GM19397 (cell line): ENCODE results near the gene TLR8.
A peak's percentile ranks its signal among the peaks of the same experiment; 100 is the strongest.

Experiments
- ATAC-seq: cut with Tn5 transposase; IDR thresholded peaks from one replicate; pipeline ENCODE4 v1.9.1; 2021; ENCODE audit warnings: mild to moderate bottlenecking, moderate library complexity; ENCODE audit not compliant: unreplicated experiment

Gene TLR8

DNA sequence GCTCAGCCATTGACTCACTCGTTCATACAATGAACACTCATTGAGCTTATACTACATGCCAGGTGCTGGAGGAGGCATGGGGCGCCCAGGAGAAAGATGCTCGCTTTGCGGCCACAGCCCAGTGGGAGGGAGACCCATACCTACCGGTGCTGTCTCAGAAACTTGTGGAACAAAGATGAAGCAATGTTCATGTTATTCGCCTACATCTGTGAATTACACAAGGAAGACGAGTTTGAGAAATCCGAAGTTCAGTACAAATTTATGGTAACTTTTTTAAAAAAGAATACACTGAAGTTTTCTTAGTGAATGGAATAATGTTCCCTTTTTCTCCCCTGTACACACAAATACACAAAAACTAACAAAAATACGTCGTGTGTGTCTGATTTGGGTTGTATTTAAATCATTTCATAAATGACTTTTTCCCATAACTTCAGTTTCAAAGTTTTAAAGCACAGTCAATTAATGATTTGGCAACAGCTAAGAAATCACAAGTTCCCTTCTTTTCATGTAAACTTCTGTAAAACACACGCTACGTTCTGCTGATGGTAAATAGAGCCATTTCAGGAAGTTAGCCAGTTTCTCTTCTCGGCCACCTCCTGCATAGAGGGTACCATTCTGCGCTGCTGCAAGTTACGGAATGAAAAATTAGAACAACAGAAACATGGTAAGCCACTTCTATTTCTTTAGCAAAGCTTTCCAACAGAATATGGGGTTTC, at the start of gene TLR8:
TSS of gene TLR8 (plus strand) at position 575 of the 716 bp plus-strand sequence. CDS start at position 662, 87 bp downstream.
- ATAC-seq = no peak

- no peak for ATAC-seq
Measured at GRCh38 chrX:12865359-12865758, 41.1 kb upstream of the TLR8 start.

- ATAC-seq = peak; percentile 50
Measured at GRCh38 chrX:12866451-12867377, 39.7 kb upstream of the TLR8 start, which contains the start of gene TLR7. Gene TLR7 (plus strand): TSS chrX:12867072. CDS start chrX:12867579, 507 bp downstream.

DNA sequence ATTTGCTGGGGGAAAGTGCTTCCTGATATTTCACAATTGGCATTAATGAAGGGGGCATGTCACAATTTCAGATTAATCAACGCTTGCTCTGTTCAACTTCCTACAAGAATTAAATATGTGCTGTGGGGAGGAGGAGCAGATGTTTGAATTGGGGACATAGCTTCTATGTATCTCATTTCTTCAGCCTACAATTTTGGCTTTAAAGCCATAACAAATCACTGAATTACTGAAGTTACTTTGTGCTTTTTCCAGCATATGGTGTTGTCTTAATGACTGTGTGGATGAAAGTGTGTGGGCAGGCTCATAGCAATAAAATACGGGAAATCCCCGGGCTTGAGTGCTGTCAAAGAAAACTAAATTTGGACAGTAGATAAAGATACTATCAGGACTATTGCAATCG, 38.7 kb upstream of the TLR8 start:
- no peak for ATAC-seq

DNA sequence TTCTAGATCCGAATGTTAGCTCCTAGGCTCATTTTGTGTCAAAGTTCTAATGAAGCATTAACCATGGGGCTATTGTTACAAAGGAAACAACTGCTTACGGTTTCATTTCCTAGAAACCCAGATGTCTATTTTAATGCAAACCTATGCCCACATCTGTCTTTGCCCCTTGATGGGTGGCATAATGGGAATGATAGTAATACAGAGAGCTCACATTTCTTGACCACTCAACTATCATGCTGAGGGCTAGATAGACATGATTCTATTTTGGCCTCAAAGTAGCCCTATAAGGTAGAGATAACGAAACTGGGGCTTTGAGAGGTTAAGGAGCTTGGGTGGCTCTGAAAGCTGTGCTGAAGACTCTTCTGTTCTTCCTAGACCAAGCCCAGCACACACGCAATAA, 37.7 kb upstream of the TLR8 start:
- ATAC-seq = no peak

DNA sequence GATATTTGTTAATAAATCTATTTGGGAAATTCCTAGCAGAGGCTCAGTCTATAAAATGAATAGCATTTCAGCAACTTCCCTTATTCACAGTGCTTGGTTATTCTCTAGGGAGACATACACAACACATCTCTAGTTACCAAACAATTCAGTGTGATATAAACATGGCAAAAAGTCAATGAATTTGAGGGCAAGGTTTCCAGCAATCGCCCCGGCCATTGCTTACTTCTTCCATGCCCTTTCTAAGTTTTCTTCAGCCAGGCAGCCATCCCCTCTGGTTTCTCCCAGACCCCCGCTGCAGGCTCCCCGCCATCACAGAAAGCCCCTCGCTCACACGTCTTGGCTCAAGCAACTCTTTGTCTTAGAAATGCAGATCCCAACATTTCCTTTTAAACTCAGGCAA, 35.2 kb upstream of the TLR8 start:
- ATAC-seq = no peak

DNA sequence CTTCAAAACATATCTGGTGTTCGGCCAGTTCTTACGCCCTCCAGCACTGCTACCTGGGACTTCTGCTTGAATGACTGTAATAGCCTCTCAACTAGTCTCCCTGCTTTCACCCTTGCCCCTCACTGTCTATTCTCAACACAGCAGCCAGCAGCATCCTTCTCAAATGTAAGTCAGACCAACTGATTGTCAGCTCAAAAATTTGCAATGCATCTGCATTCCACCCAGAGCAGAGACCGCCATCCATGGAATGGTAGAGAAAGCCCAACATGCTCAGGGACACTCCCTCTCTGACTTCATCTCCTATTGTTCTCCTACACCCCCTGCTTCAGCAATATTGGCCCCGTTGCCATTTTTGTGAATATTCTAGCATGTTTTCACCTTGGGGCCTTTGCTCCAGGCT, 33.7 kb upstream of the TLR8 start:
- ATAC-seq = no peak

- ATAC-seq = no peak
Measured at GRCh38 chrX:12874581-12874980, 31.8 kb upstream of the TLR8 start.

- ATAC-seq = no peak
Measured at GRCh38 chrX:12877386-12877785, 29.0 kb upstream of the TLR8 start.

DNA sequence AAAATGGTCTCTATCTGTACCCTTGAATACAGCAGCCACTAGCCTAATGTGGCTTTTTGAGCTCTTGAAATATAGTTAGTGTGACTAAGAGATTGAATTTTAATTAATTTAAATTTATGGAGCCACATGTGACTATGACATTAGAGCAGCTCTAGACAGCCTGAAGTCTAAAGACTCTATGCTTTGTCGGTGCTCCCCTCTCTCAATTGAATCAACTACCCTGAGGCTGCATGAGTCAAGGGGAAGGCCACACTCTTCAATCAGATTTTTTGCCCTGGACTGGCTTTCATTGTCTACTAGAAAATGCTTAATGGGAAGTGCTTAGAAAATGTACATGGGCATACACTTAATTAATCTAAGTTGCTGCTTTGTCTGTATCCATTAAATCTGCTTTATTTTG, 27.9 kb upstream of the TLR8 start:
- ATAC-seq = no peak

DNA sequence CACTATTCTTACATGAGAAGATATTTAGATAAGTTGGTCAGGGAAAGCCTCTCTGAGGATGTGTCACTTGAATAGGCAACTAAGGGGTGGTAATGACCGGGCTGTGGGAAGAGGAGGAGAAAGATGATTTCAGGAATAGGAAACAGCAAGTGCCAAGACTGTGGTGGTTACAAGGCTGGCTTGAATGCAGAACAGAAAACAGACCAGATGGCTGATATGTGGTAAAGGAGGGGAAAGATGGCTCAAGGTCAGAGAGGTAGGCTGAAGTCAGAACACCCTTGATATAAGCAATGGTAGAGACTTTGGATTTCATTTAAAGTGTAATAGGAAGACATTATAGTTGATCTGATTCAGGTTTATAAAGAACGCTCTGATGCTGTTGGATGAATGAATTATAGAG, 24.5 kb upstream of the TLR8 start:
- ATAC-seq = no peak

- ATAC-seq = no peak
Measured at GRCh38 chrX:12885508-12885907, 20.9 kb upstream of the TLR8 start.

DNA sequence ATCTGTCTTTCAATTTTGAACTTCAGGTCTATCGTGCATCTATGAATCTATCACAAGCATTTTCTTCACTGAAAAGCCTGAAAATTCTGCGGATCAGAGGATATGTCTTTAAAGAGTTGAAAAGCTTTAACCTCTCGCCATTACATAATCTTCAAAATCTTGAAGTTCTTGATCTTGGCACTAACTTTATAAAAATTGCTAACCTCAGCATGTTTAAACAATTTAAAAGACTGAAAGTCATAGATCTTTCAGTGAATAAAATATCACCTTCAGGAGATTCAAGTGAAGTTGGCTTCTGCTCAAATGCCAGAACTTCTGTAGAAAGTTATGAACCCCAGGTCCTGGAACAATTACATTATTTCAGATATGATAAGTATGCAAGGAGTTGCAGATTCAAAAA, 19.9 kb upstream of the TLR8 start:
- ATAC-seq = no peak

GRCh38 chrX:12887141-12887540, 19.3 kb upstream of the TLR8 start:
- ATAC-seq = no peak

- no peak for ATAC-seq
Measured at GRCh38 chrX:12887767-12888166, 18.7 kb upstream of the TLR8 start.

- peak; percentile 54 for ATAC-seq
Measured at GRCh38 chrX:12890467-12890866, 16.0 kb upstream of the TLR8 start.

DNA sequence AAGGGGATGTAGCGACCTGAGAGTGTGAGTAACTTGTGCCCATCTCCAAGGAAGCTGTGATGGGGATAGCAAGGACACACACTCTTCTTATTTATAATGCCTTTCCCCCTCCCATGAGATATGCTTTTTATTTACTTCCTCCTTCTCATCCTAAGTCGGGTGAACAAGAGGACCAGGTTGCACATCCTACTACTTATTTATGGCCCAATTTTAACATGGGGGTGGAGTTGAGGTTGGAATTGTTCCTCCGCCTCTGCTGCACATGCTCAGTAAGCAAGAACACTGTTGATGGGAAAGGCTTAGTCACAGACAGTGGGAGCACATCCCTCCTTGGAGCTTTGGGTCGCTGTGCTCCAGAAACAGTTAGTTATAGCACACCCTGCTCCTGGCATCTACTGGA, 15.2 kb upstream of the TLR8 start:
- no peak for ATAC-seq

DNA sequence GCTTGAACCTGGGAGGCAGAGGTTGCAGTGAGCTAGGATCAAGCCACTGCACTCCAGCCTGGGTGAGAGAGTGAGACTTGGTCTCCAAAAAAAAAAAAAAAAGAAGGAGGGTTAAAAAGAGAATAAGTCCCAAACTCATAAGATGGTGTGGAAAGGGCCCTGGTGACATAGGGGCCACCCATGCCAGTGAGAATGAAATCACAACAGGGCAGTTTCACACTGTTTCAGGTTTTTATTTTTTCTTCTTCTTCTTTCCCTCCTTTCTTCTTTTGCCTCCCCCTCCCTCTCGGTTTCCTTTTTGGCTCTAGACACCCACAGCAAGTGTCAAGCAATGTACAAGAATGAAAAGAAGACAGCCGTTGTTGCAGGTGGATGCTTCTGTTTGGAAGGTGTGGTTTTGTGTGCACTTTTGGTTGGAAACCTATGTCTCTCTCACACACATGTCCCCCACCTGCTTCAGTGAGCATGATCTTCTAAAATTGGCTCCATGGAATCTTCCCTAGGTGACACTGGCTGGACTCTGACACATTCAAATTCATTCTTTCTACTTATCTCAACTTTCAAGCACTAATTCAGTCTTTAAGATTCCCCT, 14.4 kb upstream of the TLR8 start:
- peak; percentile 73 for ATAC-seq

DNA sequence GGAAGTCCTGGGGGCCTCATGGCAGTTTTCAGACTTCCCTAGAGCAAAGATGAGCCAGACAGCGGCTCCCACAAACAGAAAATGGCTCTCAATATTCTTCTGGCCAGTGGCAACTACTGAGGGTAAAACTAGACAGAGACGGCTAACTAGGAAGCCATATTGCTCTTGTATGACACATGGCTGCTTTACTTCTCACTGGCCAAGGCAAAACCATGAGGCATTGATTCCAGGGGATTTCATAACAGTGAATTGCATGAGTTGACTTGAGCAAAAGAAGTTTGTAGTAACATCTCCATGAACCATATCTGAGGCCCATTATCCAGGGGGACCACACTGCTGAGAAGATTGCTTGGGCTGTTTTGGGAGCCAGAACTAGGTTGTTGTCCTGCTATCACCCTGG, 13.7 kb upstream of the TLR8 start:
- no peak for ATAC-seq

DNA sequence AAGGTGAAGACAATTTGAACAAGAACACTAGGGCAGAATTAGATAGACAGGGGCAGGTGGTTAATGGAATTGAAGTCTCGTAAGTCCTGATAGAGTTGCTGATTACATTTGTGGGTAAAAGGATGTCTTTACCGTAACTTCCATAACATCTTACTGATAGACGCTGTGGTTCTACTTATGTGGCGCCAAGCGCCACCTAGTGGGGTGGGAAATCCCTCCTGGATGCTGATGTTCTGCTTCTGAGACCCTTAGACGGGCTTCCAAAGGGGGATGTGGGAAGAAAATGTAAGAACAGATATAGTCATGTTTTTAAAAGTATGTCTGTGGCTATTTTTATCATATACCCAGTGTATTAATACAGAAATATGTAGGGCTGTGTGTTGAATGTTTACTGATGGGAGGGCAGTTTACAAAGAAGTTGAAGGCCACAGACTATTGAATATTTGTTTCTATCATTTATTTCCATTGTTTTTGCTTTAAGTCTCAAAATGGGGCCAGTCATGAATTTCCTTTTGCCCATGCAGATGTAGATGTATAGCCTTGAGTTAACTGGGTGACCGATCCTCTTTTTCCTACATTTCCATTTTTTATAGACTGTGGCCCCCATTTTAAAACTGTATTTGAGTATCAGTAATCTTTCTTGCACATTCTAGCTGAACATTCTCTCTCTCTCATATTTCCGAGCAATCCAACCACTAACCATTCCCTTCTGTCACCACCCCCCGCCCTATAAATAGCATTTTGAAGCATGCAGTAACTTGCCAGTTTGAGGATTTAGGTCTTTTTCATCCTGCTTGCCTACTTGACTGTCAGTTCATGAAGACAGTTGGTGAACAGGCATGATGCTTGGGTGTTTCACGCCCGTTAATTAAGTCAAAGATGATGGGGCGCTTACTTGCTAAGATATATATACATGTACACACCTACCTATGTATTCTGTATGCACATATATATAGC, 12.1 kb upstream of the TLR8 start:
- ATAC-seq = no peak

- no peak for ATAC-seq
Measured at GRCh38 chrX:12895866-12896265, 10.6 kb upstream of the TLR8 start.
